Astrocyte of the spinal cord (primary cell): ENCODE results near the gene ST3GAL4.

Experiments
- DNase-seq: peaks from one replicate; pipeline ENCODE4 v3.0.0; 2011; ENCODE audit warnings: low read depth, low spot score
- H3K4me3 ChIP-seq: 2 replicates; pipeline ENCODE4 v1.5.1; 2011; ENCODE audit warnings: low read depth, mild to moderate bottlenecking, low read length, moderate library complexity
- in situ Hi-C: cut with HindIII; loops from 2 replicates; pipeline ENCODE4 v1.10.0; 2017; ENCODE audit warnings: low sequenced_read_pairs
- TF ChIP-seq, protein P1 (sequence below): IDR thresholded peaks from 2 replicates; pipeline ENCODE4 v1.5.1; 2012; ENCODE audit warnings: low read depth, mild to moderate bottlenecking, low read length, inconsistent platforms

Gene ST3GAL4

DNA sequence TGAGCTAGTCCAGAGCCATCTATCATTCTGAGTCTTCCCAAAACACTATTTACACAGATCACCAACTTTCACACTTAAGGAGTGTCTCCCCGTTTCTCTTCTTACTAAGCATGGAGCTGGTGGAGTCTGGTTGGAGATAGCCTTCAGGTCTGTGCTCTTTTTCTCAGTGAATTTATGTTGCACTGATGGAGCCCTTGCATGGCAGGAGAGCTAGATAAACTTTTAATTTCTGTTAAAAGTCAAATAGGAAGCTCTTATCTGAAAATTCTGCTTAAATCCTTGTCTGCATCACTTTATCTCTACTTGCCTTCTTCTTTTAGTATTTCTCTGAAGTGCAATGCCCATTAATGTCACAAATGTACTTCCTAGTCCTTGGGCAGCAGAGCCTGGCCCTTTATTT is 63.4 kb downstream of the ST3GAL4 start:
- no peak for DNase-seq
- TF ChIP-seq, protein P1, sequence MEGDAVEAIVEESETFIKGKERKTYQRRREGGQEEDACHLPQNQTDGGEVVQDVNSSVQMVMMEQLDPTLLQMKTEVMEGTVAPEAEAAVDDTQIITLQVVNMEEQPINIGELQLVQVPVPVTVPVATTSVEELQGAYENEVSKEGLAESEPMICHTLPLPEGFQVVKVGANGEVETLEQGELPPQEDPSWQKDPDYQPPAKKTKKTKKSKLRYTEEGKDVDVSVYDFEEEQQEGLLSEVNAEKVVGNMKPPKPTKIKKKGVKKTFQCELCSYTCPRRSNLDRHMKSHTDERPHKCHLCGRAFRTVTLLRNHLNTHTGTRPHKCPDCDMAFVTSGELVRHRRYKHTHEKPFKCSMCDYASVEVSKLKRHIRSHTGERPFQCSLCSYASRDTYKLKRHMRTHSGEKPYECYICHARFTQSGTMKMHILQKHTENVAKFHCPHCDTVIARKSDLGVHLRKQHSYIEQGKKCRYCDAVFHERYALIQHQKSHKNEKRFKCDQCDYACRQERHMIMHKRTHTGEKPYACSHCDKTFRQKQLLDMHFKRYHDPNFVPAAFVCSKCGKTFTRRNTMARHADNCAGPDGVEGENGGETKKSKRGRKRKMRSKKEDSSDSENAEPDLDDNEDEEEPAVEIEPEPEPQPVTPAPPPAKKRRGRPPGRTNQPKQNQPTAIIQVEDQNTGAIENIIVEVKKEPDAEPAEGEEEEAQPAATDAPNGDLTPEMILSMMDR, result no peak
- in situ Hi-C loops, result no loop called here
- H3K4me3 ChIP-seq, result no peak overlapping the region

DNA sequence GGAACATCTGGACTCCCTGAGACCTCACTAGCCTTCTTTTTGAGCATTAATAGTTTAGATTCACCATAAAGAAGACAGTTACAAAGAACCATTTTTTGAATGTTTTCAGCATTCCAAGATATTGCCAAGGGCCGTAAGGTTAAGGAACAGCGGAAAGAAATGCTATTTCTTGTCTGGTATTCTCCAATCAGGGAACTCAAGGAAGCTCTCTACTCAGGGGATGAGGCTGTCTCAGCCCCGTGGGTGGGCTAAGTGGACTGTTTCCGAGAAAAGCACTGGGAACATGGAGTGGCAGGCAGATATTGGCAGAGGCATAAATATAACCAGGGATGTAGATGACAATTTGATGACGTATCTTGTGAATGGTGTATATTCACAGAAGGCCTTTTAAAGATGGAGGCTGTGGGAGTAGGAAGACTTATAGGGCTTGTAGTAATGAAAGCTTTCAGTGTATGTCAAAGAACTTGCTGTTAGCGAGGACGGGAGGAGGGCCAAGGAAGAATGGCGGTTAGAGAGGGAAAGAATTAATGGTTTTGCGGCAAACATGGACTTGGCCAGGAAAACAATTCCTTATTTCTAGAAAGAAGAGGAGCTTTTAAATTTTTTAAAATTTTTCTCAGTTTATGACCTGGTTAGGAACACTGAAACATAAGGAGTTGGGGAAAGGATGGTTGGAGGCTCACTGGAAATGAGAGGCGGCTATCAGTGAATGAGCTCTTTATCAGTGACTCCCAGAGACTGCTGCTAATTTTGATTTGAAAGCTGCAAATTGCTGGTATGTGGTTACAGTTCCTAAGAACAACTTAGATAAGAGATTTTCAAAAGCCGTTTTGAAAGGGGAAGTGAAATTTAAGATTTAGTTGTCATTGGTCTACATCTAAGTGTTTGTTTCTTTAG is 64.6 kb downstream of the ST3GAL4 start:
- DNase-seq, result peak; percentile 65
- in situ Hi-C loops, result no loop called here
- no peak overlapping the region for H3K4me3 ChIP-seq
- TF ChIP-seq, protein P1, result no peak

DNA sequence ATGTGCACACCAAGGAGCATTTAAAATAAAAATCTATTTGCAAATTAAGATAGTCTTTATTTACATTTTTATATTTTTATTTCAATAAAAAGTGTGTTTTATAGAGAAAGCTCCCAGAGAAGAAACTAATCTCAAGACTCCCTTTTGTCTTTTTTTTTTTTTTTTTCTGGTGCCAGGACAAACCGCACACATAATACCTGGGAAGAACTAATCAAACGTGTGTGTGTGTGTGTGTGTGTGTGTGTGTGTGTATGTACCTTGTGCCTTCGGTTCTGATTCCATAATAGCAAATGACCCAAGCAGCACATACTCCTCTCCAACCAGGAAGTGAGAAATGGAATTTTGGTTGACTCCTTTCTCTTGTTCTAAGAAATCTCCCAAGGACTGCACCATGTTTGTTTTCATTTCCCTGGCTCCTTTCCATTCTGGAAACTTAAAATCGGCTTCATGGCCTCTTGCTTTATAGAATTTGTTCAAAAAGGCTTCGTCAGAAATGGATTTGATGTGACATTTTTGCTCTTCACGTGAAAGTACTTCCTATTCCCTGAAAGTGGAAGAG is 65.3 kb downstream of the ST3GAL4 start:
- DNase-seq, result no peak
- TF ChIP-seq, protein P1, result no peak
- H3K4me3 ChIP-seq, result no peak overlapping the region
- in situ Hi-C loops, result no loop called here

DNA sequence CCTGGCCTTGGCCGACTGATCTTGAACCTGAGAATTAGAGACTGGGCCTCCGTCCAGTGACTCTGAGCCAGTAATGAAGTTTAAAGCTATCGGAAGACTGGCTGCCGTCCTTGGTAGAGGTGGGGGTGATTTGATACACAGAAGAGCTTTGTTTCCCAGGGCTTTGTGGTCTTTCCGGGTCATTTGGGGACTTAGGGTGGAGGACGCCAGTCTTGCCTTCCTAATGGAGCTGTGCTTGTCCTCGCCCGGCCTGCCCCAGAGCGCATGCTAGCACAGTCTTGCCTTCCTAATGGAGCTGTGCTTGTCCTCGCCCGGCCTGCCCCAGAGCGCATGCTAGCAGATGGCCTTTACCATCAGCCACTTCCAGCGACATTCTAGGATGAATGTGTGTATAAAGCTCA is 65.8 kb downstream of the ST3GAL4 start:
- no peak overlapping the region for H3K4me3 ChIP-seq
- no peak for DNase-seq
- TF ChIP-seq, protein P1, result no peak
- in situ Hi-C loops, result no loop called here

DNA sequence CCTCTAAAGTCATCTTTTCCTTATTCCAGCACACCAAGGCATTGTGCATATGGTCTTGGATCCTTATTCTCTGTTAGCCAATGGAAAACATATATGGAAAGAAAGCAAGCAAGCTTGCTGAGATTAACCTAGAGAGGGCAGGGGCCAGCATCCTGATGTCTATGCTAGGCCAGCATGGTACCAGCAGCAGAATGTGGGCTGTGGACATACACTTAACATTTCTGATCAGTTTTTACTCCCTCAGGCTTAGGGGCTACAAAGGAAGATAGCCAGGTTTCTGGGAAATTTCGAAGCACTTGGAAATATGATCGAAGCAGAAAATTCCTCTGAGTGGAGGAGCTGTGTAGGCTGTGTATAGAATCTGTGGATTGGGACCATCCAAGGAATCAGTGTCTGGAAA is 67.0 kb downstream of the ST3GAL4 start:
- TF ChIP-seq, protein P1, result no peak
- no peak overlapping the region for H3K4me3 ChIP-seq
- DNase-seq, result no peak
- in situ Hi-C loops, result no loop called here

DNA sequence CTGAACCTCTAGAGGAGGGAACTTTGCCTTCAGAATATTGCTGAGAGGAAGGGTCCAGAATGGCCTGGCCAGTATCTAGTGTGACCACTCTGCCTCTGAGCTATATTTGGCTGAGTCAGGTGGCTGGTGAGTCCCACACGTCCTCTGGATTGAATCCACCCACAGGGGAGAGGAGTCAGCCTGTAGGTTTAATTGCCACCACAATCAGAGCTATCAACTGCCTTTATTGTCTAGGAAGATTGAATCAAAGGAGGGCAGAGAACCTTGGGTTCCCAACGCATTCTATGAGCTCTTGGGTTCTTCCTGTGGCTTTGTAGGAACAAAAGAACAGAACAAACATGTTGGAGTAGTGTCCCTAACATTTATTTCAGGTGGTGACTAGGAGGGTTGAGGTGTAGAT is 67.7 kb downstream of the ST3GAL4 start:
- in situ Hi-C loops, result no loop called here

More for the DNA sequence above, 67.7 kb downstream of the ST3GAL4 start:
- H3K4me3 ChIP-seq, result no peak overlapping the region
- no peak for DNase-seq
- TF ChIP-seq, protein P1, result no peak
